ENCODE results near the gene DPPA4. TPM values are rescaled to one million over a fixed set of nuclear protein-coding genes. Genes with fewer than 3 reads are reported as not detected.

DPPA4 gene
- total and polyA plus RNA-seq, 2 donors (not counting 1 experiment from before 2014, with no cell fraction given): 2.8 to 3.3 TPM

GRCh38 chr3:109334572-109334971 is 2.8 kb downstream of the DPPA4 start:
- no peak overlapping the region for H3K27ac ChIP-seq (ENCODE audit: low read length in 2 of 2)
- no peaks in the 10 kb centered on the region for H3K79me2 ChIP-seq (ENCODE audit: control insufficient read depth, insufficient read depth, low read length)
- H3K4me3 ChIP-seq (ENCODE audit: control extremely low read depth in 1 of 5, extremely low read depth in 1 of 5, insufficient read depth in 1 of 5, low read depth in 2 of 5, low read length in 4 of 5): no peak overlapping the region
- TF ChIP-seq EZH2 (IDR thresholded peaks at IDR 0.05; ENCODE audit: borderline replicate concordance, insufficient read depth, low read depth, low read length, poor library complexity, severe bottlenecking) (no peak), CTCF (IDR thresholded peaks at IDR 0.05) (no peak)
- no peak overlapping the region for H3K4me2 ChIP-seq (replicated peaks; ENCODE audit: low read depth, low read length, poor library complexity, severe bottlenecking)
- H4K20me1 ChIP-seq (ENCODE audit: control insufficient read depth, insufficient read depth, low read length, poor library complexity, severe bottlenecking): no peaks in the 10 kb centered on the region
- Mint-ChIP-seq H3K27me3 (peaks cover 25% of the 10 kb centered on the region), H3K4me3 (no peak overlapping the region), H3K27ac (no peak overlapping the region), H3K4me1 (peaks cover 13% of the 10 kb centered on the region), H3K9me3 (ENCODE audit: insufficient read depth) (no peaks in the 10 kb centered on the region)
- DNase-seq (no peak), ATAC-seq (ENCODE audit: low read depth) (no peak)
- peaks cover 0 to 11% (median 0%) of the 10 kb centered on the region in 3 donors for H3K9me3 ChIP-seq (ENCODE audit: control extremely low read depth in 1 of 3, control insufficient read depth in 2 of 3, insufficient read depth in 1 of 3, low read length in 2 of 3)
- CTCF ChIA-PET: no interaction called here
- peaks cover 0 to 9% (median 2%) of the 10 kb centered on the region in 4 experiments for H3K27me3 ChIP-seq (replicated peaks in 1 of 4; ENCODE audit: control extremely low read depth in 1 of 4, control insufficient read depth in 3 of 4, insufficient read depth in 4 of 4, low read length in 3 of 4)
- WGBS (ENCODE audit: insufficient coverage): no CpG with 5 or more reads among the region's 1 CpG
- intact Hi-C loops (cut with micrococcal nuclease): no loop called here
- POLR2A ChIA-PET: no interaction called here
- no peak overlapping the region for H3K9ac ChIP-seq (ENCODE audit: low read length)
- H2AFZ ChIP-seq (ENCODE audit: insufficient read depth, low read depth, low read length, poor library complexity, severe bottlenecking): no peak overlapping the region
- no peaks in the 10 kb centered on the region for H3K36me3 ChIP-seq (replicated peaks in 1 of 2; ENCODE audit: control extremely low read depth in 1 of 2, control insufficient read depth in 1 of 2, extremely low read depth in 1 of 2, insufficient read depth in 2 of 2, low read length in 1 of 2)
- H3K4me1 ChIP-seq (ENCODE audit: control insufficient read depth in 2 of 2, insufficient read depth in 2 of 2, low read length in 2 of 2): peaks cover 0 to 7% of the 10 kb centered on the region in 2 donors

GRCh38 chr3:109331692-109332091 is 5.7 kb downstream of the DPPA4 start:
- peaks cover 0 to 5% (median 0%) of the 10 kb centered on the region in 3 donors for H3K9me3 ChIP-seq (ENCODE audit: control extremely low read depth in 1 of 3, control insufficient read depth in 2 of 3, insufficient read depth in 1 of 3, low read length in 2 of 3)
- WGBS (ENCODE audit: insufficient coverage): 100% methylated on average over 2 of the region's 5 CpGs
- no peak overlapping the region for H3K9ac ChIP-seq (ENCODE audit: low read length)
- H3K4me3 ChIP-seq (ENCODE audit: control extremely low read depth in 1 of 5, extremely low read depth in 1 of 5, insufficient read depth in 1 of 5, low read depth in 2 of 5, low read length in 4 of 5): no peak overlapping the region
- Mint-ChIP-seq H3K27me3 (peaks cover 8% of the 10 kb centered on the region), H3K4me1 (peaks cover 5% of the 10 kb centered on the region), H3K9me3 (ENCODE audit: insufficient read depth) (no peaks in the 10 kb centered on the region), H3K4me3 (no peak overlapping the region), H3K27ac (no peak overlapping the region)
- DNase-seq (no peak), ATAC-seq (ENCODE audit: low read depth) (no peak)
- no peaks in the 10 kb centered on the region for H3K79me2 ChIP-seq (ENCODE audit: control insufficient read depth, insufficient read depth, low read length)
- H2AFZ ChIP-seq (ENCODE audit: insufficient read depth, low read depth, low read length, poor library complexity, severe bottlenecking): no peak overlapping the region
- no peak overlapping the region for H3K27ac ChIP-seq (ENCODE audit: low read length in 2 of 2)
- POLR2A ChIA-PET: no interaction called here
- peaks cover 0 to 6% of the 10 kb centered on the region in 2 donors for H3K4me1 ChIP-seq (ENCODE audit: control insufficient read depth in 2 of 2, insufficient read depth in 2 of 2, low read length in 2 of 2)
- intact Hi-C loops (cut with micrococcal nuclease): no loop called here
- CTCF ChIA-PET: no interaction called here
- no peak overlapping the region for H3K4me2 ChIP-seq (replicated peaks; ENCODE audit: low read depth, low read length, poor library complexity, severe bottlenecking)
- peaks cover 0 to 6% (median 2%) of the 10 kb centered on the region in 4 experiments for H3K27me3 ChIP-seq (replicated peaks in 1 of 4; ENCODE audit: control extremely low read depth in 1 of 4, control insufficient read depth in 3 of 4, insufficient read depth in 4 of 4, low read length in 3 of 4)
- no peaks in the 10 kb centered on the region for H3K36me3 ChIP-seq (replicated peaks in 1 of 2; ENCODE audit: control extremely low read depth in 1 of 2, control insufficient read depth in 1 of 2, extremely low read depth in 1 of 2, insufficient read depth in 2 of 2, low read length in 1 of 2)
- no peaks in the 10 kb centered on the region for H4K20me1 ChIP-seq (ENCODE audit: control insufficient read depth, insufficient read depth, low read length, poor library complexity, severe bottlenecking)
- TF ChIP-seq EZH2 (IDR thresholded peaks at IDR 0.05; ENCODE audit: borderline replicate concordance, insufficient read depth, low read depth, low read length, poor library complexity, severe bottlenecking) (no peak), CTCF (IDR thresholded peaks at IDR 0.05) (no peak)

All from B cell (primary cell).